Measurements from ENCODE around the gene SDS. TPM values are rescaled to one million over a fixed set of nuclear protein-coding genes. Genes with fewer than 3 reads are reported as not detected.

SDS gene, protein sequence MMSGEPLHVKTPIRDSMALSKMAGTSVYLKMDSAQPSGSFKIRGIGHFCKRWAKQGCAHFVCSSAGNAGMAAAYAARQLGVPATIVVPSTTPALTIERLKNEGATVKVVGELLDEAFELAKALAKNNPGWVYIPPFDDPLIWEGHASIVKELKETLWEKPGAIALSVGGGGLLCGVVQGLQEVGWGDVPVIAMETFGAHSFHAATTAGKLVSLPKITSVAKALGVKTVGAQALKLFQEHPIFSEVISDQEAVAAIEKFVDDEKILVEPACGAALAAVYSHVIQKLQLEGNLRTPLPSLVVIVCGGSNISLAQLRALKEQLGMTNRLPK
- 0.23 TPM for polyA plus RNA-seq (ENCODE audit: insufficient read length)
- long read RNA-seq, donor 1 = 0 reads
- long read RNA-seq, donor 2 = 0 reads
- long read RNA-seq, donor 3 = 0 reads
- long read RNA-seq, donor 4 = 0 reads
- long read RNA-seq, donor 5 = 0 reads
- long read RNA-seq, donor 6 = 0 reads
- long read RNA-seq, donor 7 = 0 reads
- long read RNA-seq, donor 8 = 0 reads

DNA sequence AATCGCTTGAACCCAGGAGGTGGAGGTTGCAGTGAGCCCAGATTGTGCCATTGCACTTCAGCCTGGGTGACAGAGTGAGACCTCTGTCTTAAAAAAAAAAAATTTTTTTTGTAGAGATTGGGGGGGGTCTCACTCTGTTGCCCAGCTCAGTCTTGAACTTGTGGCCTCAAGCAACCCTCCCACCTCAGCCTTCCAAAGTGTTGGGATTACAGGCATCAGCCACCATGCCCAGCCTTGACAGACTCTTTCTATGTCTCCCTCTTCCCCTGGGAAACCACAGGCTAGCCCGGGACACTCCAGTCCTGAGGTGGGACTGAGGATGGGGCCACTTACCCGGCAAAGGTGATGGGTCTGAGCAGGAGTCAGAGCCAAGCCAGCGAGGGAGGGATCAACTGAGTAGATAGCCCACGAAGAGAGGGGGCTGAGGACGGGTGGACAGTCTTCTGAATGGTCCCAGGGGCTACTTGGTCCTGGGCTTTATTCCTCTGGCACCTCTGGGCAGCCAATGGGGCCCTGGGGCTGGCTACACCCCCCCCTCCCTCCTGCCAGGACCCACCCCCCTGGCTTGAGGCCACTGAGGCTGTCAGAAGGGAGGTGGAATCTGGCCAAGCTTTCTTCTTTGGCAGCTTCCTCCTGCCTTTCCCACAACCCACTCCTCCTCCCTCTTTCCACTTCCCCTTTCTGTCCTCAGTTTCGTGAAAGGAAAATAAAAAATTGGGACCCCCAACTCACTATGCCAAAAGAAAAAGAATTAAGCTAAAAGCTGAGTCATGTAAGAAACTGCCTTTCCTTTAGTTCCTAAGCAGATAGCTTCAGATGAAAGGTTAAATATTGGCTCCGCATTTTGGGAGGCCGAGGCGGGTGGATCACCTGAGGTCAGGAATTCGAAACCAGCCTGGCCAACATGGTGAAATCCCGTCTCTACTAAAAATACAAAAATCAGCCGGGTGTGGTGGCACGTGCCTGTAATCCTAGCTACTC, at the start of gene SDS:
Gene SDS (minus strand): TSS at position 453 of the 981 bp plus-strand sequence. CDS start 4,179 bp downstream, outside the sequence.
- DNase-seq = peak; percentile 27

DNA sequence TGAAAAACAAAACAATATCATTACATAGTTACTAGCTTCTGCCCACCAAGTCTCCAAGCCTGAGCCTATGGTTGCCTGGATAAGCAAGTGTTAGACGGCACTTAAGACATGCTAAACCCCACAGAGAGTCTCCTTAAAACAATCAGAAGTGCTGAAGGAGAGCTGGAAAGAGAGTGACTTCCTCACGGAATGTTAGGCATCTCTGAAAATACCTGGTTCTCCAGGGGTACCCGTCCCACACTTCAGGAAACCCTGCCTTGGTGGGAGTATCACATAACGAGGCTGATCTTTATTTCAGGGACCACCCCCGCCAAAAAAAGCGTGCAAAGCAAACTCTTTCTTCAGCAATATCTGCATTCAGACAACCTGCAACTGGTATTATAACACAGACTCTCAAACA, 49.6 kb upstream of the SDS start:
- no peak for DNase-seq

DNA sequence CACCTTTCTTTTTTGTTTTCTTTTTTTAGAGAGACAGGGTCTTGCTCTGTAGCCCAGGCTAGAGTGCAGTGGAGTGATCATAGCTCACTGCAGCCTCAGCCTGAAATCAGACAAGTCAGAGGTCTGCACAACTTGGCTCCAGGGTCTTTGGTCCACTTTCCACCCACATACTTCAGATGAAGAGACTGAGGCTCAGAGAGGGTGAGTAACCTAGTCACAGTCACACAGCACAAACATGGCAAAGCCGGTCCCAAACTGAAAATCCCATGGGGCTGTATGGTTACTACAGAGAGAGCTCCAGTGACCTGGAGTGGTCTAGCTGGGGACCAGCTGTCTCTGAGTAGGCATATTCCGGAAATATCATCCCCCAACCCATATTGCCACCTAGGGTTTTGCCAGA, 48.8 kb upstream of the SDS start:
- DNase-seq = no peak

DNA sequence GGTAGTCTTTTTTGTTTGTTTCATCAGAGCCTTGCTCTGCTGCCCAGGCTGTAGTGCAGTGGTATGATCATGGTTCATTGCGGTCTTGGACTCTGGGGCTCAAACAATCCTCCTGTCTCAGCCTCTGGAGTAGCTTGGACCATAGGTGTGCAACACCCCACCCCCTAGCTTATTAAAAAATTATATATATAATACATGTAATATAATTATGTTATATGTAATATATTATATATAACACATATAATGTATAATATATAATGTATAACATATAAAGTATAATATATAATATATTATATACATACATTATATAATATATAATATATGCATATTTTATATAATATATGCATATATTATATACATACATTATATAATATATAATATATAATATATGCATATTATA, 46.2 kb upstream of the SDS start:
- DNase-seq = no peak

DNA sequence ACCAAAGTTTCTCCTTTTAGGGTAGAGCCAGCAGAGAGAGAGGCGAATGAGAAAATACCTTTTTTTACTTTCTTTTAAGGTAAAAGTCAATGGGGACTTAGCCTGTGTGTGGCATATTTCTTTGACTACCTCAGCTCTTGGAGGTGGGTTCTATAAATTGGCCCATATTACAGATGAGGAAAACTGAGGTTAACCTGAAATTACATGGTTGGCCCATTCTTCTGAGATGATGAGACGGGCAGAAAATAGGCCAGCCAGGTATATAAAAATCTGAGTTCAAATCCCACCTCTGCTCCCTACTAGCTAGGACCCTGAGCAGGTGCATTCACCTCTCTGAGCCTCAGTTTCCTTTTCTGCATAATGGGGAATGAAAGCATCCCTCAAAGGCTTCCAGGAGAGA, 45.6 kb upstream of the SDS start:
- no peak for DNase-seq

DNA sequence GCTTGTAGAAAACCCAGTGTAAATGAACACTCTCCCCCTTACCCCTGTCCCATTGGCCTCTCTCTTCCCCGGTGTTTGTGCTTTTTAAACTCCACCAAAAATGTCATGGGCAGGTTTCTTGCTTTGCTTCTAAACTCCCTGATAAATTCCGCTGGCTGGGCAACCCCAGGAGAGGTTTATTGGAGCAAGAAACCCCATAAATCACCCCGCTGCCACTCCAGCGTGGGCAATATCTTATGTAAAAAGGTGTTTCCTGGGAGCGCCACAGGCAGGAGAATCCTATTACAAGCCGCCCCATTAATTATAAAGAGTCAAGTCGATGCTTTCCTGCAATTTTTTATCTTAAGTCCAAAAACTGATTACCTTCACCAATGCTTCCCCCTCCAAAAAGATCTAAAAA, 45.2 kb upstream of the SDS start:
- peak; percentile 56 for DNase-seq

DNA sequence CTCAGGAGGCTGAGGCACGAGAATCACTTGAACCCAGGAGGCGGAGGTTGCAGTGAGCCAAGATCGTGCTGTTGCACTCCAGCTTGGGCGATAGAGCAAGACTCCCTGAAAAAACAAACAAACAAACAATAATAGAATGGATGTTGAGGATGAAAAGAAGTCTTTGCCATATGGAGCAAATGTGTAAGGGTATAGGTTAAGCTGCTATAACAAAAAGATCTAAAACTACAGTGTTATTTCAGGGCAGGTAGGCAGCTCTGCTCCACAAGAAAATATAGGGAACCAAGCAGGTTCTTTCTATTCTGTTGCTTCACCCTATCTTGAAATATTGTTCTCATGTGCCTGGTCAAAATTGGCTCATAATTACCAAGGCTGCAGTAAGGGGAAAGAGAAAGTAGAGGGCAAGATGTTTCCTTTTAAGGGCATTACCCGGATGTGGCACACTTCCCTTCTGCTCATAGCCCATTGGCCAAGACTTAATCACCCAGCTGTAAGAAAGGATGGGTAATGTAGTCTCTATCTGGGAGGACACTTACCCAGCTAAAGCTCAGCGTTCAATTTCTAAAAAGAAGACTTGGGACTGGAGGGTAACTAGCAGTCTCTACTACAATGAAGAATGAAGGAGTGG, 42.0 kb upstream of the SDS start:
- no peak for DNase-seq

DNA sequence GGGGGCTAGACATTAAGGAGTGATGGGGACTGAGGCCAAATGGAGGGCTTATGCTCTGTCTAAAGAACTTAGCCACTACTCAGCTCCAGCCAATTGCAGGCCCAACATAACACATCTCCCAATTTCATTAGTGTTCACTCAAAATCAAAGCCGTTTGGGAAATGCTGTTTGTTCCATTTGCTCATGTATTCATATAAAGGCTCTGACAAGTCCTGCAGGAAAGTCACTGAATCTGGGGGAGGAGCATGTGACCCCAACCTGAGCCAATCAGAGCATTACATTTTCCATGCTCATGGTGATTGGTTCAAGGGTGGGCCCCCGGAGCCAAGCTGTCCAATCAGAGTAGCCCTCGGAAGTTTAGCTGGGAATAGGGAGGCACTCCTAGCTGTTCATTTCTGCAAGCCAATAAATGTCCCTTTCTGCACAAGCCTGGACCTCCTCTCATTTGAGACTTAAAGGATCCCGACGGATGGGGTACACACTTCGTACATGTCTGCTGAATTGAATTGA, 39.4 kb upstream of the SDS start:
- DNase-seq = no peak

DNA sequence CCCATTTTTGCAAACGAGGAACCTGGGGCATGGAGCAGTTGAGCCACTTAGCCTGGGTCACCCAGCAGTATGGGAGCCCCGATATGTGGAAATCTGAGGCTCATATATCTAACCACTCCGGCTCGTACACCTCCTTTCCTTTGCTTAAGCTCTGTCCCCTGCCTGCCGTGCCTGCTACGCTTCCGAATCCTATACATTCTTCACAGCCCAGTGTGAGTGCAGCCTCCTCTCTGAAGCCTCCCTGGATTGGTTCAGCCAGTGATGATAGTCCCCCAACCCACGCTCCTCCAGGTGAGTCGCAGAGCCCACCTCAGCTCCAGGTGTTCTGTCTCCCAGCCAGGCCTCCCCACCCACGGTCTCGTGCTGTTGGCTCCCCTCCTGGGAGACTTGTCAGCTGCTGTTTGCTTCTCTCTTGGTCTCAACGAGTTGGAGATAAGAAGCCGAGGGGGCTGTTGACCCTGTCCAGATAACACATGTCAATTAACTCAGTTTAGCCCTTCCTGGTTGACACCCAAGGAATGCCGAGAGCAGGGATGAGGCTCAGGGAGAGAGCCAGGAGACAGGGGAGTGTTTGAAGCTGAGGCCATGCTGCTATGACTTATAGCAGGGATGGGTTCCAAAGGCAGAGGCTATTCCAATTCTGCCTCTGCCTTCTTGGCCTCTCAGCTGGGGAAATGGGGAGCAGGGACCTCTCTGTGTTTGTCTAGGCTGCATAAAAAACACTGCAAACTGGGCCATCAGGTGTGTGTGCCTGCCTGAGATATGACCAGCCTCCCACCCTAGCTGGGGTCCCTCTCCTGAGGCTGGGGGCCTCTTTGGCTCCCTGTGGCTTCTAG, 37.5 kb upstream of the SDS start:
- no peak for DNase-seq

DNA sequence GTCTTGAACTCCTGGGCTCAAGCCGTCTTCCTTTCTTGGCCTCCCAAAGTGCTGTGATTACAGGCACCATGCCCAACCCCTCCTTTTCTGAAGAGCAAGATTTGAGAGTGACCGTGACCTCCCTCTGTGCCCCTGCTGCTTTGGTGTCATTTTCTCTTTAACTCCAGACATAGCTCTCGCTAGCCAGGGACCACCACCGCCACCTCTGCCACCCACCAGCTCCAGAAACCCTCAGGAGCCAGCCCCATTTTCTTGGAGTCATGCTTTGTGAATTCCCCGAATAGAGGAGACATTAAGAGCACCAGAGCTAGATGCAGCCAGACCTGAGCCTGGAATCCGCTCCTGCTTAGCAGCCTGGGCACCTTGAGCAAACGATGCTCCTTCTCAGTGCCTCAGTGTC, 36.6 kb upstream of the SDS start:
- DNase-seq = no peak

DNA sequence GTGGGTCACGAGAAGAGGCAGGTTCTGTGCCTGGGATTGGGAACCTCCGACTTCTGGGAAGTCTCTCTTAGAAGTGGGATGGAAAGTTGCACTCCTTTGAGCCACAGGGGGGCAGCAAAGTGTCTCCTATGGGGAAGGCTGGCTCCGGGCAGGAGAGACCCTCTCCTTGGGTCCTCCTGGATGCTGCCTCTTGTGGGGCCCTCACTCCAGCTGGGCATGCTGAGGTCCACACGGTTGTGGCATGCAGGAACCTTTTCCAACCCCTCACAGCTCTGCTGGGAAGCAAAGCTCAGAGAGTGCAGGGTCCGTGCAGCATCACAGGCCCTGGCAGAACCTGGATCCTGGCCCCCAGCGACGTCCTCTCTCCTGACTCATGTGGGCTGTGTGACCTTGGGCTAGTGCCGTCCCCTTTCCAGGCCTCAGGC, 35.9 kb upstream of the SDS start:
- DNase-seq = peak; percentile 59

DNA sequence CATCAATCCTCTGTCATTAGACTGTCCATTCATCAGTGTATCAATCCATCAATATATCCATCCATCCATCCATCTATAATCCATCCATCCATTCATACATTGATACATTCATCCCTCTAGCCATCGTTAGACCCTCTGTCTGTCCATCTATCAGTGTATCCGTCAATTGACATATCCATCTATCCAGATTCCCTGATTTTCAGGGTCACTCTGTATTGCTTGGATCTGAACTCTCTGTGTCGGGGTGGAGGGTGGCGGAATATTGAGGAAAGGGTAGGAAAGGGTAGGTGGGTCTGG, 35.6 kb upstream of the SDS start:
- no peak for DNase-seq

DNA sequence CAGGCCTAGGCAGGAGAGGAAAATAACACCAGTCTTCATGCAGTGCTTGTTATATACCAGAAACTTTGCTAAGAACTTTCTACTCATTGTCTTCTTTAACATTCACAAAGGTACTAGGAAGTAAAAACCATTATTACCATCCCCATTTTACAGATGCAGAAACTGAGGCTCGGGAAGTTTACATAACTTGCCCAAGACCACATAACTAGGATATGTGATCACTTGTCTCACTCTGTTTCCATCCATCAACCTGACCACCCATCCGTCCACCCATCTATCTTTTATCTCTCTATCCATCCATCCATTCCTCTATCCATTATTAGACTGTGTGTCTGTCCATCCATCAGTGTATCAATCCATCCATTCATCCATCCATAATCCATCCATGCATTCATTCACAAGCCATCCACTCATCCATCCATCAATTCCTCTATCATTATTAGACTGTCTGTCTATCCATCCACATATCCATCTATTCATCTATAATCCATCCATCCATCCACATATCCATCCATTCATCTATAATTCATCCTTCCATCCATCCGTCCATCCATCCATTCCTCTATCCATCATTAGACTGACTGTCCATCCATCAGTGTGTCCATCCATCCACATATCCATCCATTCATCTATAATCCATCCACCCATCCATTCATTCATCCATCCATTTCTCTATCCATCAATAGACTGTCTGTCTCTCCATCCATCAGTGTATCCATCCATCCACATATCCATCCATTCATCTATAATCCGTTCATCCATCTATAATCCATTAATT, 35.0 kb upstream of the SDS start:
- no peak for DNase-seq

DNA sequence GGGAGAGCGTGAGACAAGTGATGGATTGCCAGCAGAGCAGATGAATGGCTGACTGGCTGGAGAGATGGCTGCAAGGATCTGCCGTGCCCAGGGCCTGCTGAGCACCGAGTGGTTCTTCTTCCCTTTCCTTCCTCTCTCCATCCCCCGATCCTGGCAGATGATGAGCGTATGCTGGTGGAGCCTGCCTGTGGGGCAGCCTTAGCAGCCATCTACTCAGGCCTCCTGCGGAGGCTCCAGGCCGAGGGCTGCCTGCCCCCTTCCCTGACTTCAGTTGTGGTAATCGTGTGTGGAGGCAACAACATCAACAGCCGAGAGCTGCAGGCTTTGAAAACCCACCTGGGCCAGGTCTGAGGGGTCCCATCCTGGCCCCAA, 34.0 kb upstream of the SDS start:
- no peak for DNase-seq

DNA sequence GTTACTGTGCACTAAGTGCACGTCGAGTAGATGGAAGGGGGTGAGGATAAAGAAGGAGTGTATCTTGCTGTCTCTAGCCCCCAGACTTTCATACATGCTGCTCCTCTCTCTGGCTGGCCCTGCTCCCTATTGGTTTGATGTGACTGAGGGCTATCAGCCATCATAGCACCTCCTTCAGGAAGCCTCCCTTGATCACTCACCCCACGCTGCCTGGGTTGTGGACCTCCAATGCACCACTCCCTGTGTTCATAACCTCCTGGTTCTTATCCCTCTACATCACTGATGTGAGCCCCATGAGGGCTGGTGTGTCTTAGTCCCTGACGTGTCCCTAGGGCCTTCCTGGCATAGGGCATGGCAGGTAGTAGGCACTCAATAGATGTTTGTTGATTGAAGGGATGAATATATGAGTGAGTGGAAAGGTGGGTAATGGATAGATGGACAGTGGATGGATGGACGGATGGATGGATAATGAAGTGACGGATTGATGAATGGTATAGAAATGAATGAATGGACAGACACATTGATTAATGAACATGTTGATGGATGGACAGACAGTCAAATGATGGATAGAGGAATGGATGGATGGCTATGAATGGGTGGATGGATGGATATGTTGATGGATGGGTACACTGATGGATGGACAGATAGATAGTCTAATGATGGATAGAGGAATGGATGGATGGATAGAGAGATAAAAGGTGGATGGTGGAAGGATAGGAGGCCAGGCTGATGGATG, 33.5 kb upstream of the SDS start:
- no peak for DNase-seq

DNA sequence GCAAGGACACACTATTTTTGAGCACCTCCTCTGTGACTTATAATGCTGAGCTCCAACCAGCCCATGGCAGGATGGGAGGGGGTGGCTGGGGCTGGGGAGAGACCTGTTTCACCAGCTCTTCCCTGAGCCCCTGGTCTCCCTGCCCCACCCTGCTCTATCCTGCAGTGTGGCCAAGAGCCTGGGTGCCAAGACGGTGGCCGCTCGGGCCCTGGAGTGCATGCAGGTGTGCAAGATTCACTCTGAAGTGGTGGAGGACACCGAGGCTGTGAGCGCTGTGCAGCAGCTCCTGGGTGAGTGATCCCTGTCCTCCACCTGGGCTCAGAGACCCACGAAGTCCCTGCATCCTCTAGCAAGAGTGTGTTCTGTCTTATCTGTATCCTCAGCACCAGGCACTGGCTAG, 32.9 kb upstream of the SDS start:
- DNase-seq = no peak

DNA sequence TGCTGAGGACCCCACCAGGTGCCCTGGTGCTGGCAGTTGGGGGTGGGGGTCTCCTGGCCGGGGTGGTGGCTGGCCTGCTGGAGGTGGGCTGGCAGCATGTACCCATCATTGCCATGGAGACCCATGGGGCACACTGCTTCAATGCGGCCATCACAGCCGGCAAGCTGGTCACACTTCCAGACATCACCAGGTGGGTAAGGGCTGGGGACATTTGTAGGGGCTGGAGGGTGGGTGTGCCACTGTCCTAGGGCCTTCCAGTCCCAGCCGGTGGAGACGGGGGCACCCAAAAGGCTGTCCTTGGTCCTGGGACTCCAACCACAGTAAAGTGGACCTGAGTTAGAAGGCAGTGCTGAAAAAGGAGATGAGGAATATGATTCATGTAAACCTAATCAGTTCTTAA, 31.7 kb upstream of the SDS start:
- DNase-seq = no peak

DNA sequence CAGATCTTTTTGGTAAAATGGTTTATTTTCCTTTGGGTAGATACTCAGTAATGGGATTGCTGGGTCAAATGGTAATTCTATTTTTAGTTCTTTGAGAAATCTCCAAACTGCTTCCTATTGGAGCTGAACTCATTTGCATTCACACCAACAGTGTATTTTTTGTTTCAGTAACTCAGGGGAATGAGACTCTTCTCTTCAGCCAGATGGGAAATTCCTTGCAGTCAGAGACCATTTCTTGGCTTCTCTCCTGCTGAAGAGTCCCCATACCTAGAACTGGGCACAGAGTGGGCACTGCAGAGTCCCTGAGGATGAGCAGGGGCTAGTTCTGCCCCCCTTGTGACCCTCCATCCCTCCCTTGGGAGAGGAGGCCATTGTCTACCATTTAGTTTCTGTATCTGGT, 29.3 kb upstream of the SDS start:
- no peak for DNase-seq

DNA sequence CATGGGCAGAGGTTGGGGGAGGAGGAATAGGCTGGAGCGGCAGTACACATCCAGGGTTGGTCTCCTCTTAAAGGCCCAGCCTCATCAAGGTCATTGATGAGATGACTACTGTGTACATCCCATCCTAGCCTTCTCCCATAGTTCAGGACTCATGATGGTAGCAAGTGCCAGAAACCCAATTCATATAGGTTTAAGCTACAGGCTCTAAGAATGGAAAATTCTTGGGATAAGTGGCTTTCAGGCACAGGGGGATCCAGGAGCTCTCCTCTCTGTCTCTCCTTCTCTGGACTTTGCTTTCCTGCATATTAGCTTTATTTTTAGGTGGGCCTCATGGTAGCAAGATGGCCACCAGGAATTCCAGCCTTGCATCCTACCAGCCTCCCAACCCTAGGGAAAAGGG, 24.8 kb upstream of the SDS start:
- DNase-seq = no peak

DNA sequence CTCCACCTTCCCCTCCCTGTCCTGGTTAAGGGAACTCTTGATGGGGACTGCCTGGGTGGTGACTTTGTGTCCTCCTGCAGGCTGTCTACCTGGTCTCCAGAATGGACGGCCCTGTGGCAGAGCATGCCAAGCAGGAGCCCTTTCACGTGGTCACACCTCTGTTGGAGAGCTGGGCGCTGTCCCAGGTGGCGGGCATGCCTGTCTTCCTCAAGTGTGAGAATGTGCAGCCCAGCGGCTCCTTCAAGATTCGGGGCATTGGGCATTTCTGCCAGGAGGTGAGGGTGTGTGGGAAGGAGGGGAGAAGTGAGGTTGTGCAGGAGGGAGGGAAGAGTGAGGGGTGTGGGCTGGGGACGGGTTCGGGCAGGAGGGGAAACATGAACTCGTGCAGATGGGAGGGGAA, 24.2 kb upstream of the SDS start:
- no peak for DNase-seq

All from left kidney (tissue), 8 donors.